ENCODE measurements around the gene SLC39A8.
"Not testable (repeated sequence)": the region's sequence is repeated elsewhere in the genome, so short reads cannot be mapped to it uniquely, and the experiment has no call there.

SLC39A8 gene

GRCh38 chr4:102344954-102345794 is at the start of gene SLC39A8:
SLC39A8 (minus strand) TSS chr4:102345482; CDS start chr4:102344662, 820 bp downstream.
- peak within 1 kb of the TSS; percentile 77 to 86 for H3K27ac ChIP-seq (ENCODE audit: low read depth in 2 of 2, low read length in 2 of 2)
- H3K36me3 ChIP-seq (ENCODE audit: control insufficient read depth in 2 of 2, insufficient read depth in 2 of 2, low read length in 2 of 2) = no peaks in the 10 kb centered on the region
- peak within 1 kb of the TSS; percentile 76 to 85 for H3K9ac ChIP-seq (ENCODE audit: low read depth in 1 of 2, low read length in 2 of 2)
- H3K4me1 ChIP-seq (ENCODE audit: control insufficient read depth in 2 of 2, insufficient read depth in 2 of 2, low read length in 2 of 2) = peaks cover 20 to 21% of the 10 kb centered on the region in 2 donors
- H3K27me3 ChIP-seq (ENCODE audit: control insufficient read depth in 2 of 2, insufficient read depth in 2 of 2, low read length in 2 of 2) = no peaks in the 10 kb centered on the region
- no peaks in the 10 kb centered on the region for H3K9me3 ChIP-seq (ENCODE audit: control insufficient read depth in 2 of 2, low read length in 2 of 2)
- H3K4me3 ChIP-seq (ENCODE audit: low read length in 2 of 2) = peak within 1 kb of the TSS; percentile 81 to 96

- no peak overlapping the region for H3K27ac ChIP-seq (ENCODE audit: low read depth in 2 of 2, low read length in 2 of 2)
- no peak overlapping the region for H3K9ac ChIP-seq (ENCODE audit: low read depth in 1 of 2, low read length in 2 of 2)
- H3K9me3 ChIP-seq (ENCODE audit: control insufficient read depth in 2 of 2, low read length in 2 of 2) = no peaks in the 10 kb centered on the region
- no peak overlapping the region for H3K4me3 ChIP-seq (ENCODE audit: low read length in 2 of 2)
- H3K27me3 ChIP-seq (ENCODE audit: control insufficient read depth in 2 of 2, insufficient read depth in 2 of 2, low read length in 2 of 2) = no peaks in the 10 kb centered on the region
- H3K36me3 ChIP-seq (ENCODE audit: control insufficient read depth in 2 of 2, insufficient read depth in 2 of 2, low read length in 2 of 2) = no peaks in the 10 kb centered on the region
- H3K4me1 ChIP-seq (ENCODE audit: control insufficient read depth in 2 of 2, insufficient read depth in 2 of 2, low read length in 2 of 2) = no peaks in the 10 kb centered on the region
These were observed 46.9 kb upstream of the SLC39A8 start for GRCh38 chr4:102392033-102392744.

GRCh38 chr4:102390438-102390837 is 45.2 kb upstream of the SLC39A8 start:
- Histone ChIP-seq H3K27me3 (ENCODE audit: control insufficient read depth in 2 of 2, insufficient read depth in 2 of 2, low read length in 2 of 2) (no peaks in the 10 kb centered on the region), H3K9me3 (ENCODE audit: control insufficient read depth in 2 of 2, low read length in 2 of 2) (no peaks in the 10 kb centered on the region)

DNA sequence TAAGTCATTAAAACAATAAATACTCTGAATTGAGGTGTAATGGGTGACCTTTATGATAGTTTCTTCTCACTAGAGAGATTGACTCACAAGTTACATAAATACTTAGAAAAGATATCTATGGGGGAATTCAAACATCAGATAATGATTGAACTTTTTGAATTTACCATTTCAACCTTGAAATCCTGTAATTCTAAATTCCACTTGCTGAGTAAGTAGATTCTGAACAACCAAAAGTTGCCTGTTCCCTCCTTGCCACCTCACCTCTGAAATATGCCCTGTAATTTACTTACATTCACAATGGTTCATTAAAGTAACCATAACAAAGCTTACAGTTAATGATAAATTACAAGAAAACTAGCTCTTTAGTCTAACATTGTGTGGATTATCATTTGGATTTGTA is 43.3 kb upstream of the SLC39A8 start:
- Histone ChIP-seq H3K36me3 (ENCODE audit: control insufficient read depth in 2 of 2, insufficient read depth in 2 of 2, low read length in 2 of 2) (no peaks in the 10 kb centered on the region), H3K9ac (ENCODE audit: low read depth in 1 of 2, low read length in 2 of 2) (no peak overlapping the region), H3K27ac (ENCODE audit: low read depth in 2 of 2, low read length in 2 of 2) (no peak overlapping the region), H3K9me3 (ENCODE audit: control insufficient read depth in 2 of 2, low read length in 2 of 2) (no peaks in the 10 kb centered on the region), H3K4me3 (ENCODE audit: low read length in 2 of 2) (no peak overlapping the region), H3K27me3 (ENCODE audit: control insufficient read depth in 2 of 2, insufficient read depth in 2 of 2, low read length in 2 of 2) (no peaks in the 10 kb centered on the region), H3K4me1 (ENCODE audit: control insufficient read depth in 2 of 2, insufficient read depth in 2 of 2, low read length in 2 of 2) (no peaks in the 10 kb centered on the region)

More at GRCh38 chr4:102390438-102390837, 45.2 kb upstream of the SLC39A8 start:
- no peak overlapping the region for H3K27ac ChIP-seq (ENCODE audit: low read depth in 2 of 2, low read length in 2 of 2)
- H3K4me3 ChIP-seq (ENCODE audit: low read length in 2 of 2) = no peak overlapping the region
- H3K36me3 ChIP-seq (ENCODE audit: control insufficient read depth in 2 of 2, insufficient read depth in 2 of 2, low read length in 2 of 2) = no peaks in the 10 kb centered on the region
- H3K9ac ChIP-seq (ENCODE audit: low read depth in 1 of 2, low read length in 2 of 2) = no peak overlapping the region
- H3K4me1 ChIP-seq (ENCODE audit: control insufficient read depth in 2 of 2, insufficient read depth in 2 of 2, low read length in 2 of 2) = no peaks in the 10 kb centered on the region

GRCh38 chr4:102387552-102388150 is 42.4 kb upstream of the SLC39A8 start:
- H3K4me3 ChIP-seq (ENCODE audit: low read length in 2 of 2) = no peak overlapping the region
- H3K9ac ChIP-seq (ENCODE audit: low read depth in 1 of 2, low read length in 2 of 2) = no peak overlapping the region
- H3K4me1 ChIP-seq (ENCODE audit: control insufficient read depth in 2 of 2, insufficient read depth in 2 of 2, low read length in 2 of 2) = no peaks in the 10 kb centered on the region
- no peak overlapping the region for H3K27ac ChIP-seq (ENCODE audit: low read depth in 2 of 2, low read length in 2 of 2)
- no peaks in the 10 kb centered on the region for H3K27me3 ChIP-seq (ENCODE audit: control insufficient read depth in 2 of 2, insufficient read depth in 2 of 2, low read length in 2 of 2)
- no peaks in the 10 kb centered on the region for H3K9me3 ChIP-seq (ENCODE audit: control insufficient read depth in 2 of 2, low read length in 2 of 2)
- no peaks in the 10 kb centered on the region for H3K36me3 ChIP-seq (ENCODE audit: control insufficient read depth in 2 of 2, insufficient read depth in 2 of 2, low read length in 2 of 2)

DNA sequence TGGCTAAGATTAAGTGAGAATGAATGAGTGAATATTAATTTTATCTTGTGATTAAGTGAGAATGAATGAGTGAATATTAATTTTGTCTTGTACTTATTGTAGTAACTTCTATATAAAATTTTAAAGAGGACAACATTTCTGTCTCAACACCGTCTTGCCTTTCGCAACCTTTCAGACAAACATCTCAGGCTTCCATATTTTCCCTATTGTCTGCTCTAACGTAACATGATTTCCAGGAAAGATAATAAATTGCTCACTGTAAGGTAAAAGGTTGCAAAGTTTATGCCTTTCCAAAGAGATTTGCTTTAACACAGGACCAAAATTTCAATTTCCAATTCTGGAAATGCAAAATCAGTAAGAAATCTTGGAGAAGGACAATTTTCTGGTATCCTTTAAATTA is 41.7 kb upstream of the SLC39A8 start:
- no peaks in the 10 kb centered on the region for H3K4me1 ChIP-seq (ENCODE audit: control insufficient read depth in 2 of 2, insufficient read depth in 2 of 2, low read length in 2 of 2)
- H3K27me3 ChIP-seq (ENCODE audit: control insufficient read depth in 2 of 2, insufficient read depth in 2 of 2, low read length in 2 of 2) = no peaks in the 10 kb centered on the region
- no peaks in the 10 kb centered on the region for H3K36me3 ChIP-seq (ENCODE audit: control insufficient read depth in 2 of 2, insufficient read depth in 2 of 2, low read length in 2 of 2)
- H3K27ac ChIP-seq (ENCODE audit: low read depth in 2 of 2, low read length in 2 of 2) = no peak overlapping the region
- no peaks in the 10 kb centered on the region for H3K9me3 ChIP-seq (ENCODE audit: control insufficient read depth in 2 of 2, low read length in 2 of 2)
- no peak overlapping the region for H3K4me3 ChIP-seq (ENCODE audit: low read length in 2 of 2)
- no peak overlapping the region for H3K9ac ChIP-seq (ENCODE audit: low read depth in 1 of 2, low read length in 2 of 2)

GRCh38 chr4:102380253-102380652 is 35.0 kb upstream of the SLC39A8 start:
- H3K4me1 ChIP-seq (ENCODE audit: control insufficient read depth in 2 of 2, insufficient read depth in 2 of 2, low read length in 2 of 2); H3K36me3 ChIP-seq (ENCODE audit: control insufficient read depth in 2 of 2, insufficient read depth in 2 of 2, low read length in 2 of 2); H3K9me3 ChIP-seq (ENCODE audit: control insufficient read depth in 2 of 2, low read length in 2 of 2); H3K9ac ChIP-seq (ENCODE audit: low read depth in 1 of 2, low read length in 2 of 2); H3K27me3 ChIP-seq (ENCODE audit: control insufficient read depth in 2 of 2, insufficient read depth in 2 of 2, low read length in 2 of 2); H3K27ac ChIP-seq (ENCODE audit: low read depth in 2 of 2, low read length in 2 of 2); H3K4me3 ChIP-seq (ENCODE audit: low read length in 2 of 2): not testable (repeated sequence)

DNA sequence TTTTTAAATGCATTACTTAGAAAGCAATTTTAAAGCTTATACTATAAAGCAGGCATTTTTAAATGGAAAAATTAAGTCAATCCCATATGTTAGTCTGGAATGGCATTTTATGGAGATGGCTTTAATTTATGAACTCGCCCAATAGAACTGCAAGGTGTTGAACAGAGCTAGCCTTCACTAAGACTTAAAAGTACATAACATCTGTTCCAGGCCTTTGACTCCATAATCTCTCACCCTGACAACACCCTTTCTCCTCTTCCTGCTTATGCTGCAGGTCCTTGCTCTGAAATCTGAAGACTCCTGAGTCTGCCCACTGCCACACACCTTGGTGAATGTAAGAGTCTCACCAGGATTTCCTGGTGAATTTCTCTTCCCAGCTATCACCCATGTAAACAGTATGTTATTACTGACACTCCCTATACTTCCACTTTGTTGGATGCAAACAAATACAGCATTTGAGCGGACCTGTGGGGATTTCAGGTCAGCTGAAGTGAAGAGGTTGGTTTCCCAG is 17.7 kb upstream of the SLC39A8 start:
- Histone ChIP-seq H3K4me1 (ENCODE audit: control insufficient read depth in 2 of 2, insufficient read depth in 2 of 2, low read length in 2 of 2) (peaks cover 4% of the 10 kb centered on the region in 2 donors), H3K9ac (ENCODE audit: low read depth in 1 of 2, low read length in 2 of 2) (no peak overlapping the region), H3K36me3 (ENCODE audit: control insufficient read depth in 2 of 2, insufficient read depth in 2 of 2, low read length in 2 of 2) (no peaks in the 10 kb centered on the region), H3K9me3 (ENCODE audit: control insufficient read depth in 2 of 2, low read length in 2 of 2) (no peaks in the 10 kb centered on the region), H3K27me3 (ENCODE audit: control insufficient read depth in 2 of 2, insufficient read depth in 2 of 2, low read length in 2 of 2) (no peaks in the 10 kb centered on the region), H3K27ac (ENCODE audit: low read depth in 2 of 2, low read length in 2 of 2) (peak overlapping the region; percentile 17 to 30), H3K4me3 (ENCODE audit: low read length in 2 of 2) (no peak overlapping the region)

DNA sequence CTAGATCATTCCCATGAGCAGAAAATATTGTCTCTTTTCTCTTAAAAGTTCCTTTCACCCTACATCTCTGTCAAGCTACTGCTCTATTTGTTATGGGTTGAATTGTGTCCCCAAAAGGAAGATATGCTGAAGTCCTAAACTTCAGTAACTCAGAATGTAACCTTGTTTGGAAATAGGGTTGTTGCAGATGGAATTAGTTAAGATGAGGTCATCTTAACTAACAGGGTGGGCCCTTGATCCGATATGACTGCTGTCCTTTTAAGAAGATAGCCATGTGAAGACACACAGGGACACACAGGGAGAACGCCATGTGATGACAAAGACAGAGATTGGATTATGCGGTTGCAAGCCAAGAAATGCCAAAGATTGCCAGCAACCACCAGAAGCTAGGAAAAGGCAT is 12.8 kb upstream of the SLC39A8 start:
- H3K9me3 ChIP-seq (ENCODE audit: control insufficient read depth in 2 of 2, low read length in 2 of 2) = no peaks in the 10 kb centered on the region
- no peak overlapping the region for H3K27ac ChIP-seq (ENCODE audit: low read depth in 2 of 2, low read length in 2 of 2)

DNA sequence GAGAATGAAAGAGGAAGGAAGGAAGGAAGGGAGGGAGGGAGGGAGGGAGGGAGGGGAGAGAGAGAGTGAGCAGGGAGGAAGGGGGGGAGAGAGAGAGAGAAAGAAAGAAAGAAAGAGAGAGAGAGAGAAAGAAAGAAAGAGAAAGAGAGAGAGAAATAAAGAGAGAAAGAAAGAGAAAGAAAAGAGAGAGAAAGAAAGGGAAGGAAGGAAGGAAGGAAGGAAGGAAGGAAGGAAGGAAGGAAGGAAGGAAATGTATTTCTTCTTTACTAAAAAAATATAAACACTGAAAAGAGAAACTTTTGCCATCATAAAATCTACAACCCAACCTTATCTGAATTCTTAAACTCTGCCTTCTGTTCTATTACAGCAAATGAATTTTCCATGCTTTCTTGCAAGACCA is 12.4 kb upstream of the SLC39A8 start:
- H3K9me3 ChIP-seq (ENCODE audit: control insufficient read depth in 2 of 2, low read length in 2 of 2); H3K9ac ChIP-seq (ENCODE audit: low read depth in 1 of 2, low read length in 2 of 2); H3K4me3 ChIP-seq (ENCODE audit: low read length in 2 of 2); H3K27ac ChIP-seq (ENCODE audit: low read depth in 2 of 2, low read length in 2 of 2); H3K27me3 ChIP-seq (ENCODE audit: control insufficient read depth in 2 of 2, insufficient read depth in 2 of 2, low read length in 2 of 2); H3K36me3 ChIP-seq (ENCODE audit: control insufficient read depth in 2 of 2, insufficient read depth in 2 of 2, low read length in 2 of 2): not testable (repeated sequence)
- H3K4me1 ChIP-seq (ENCODE audit: control insufficient read depth in 2 of 2, insufficient read depth in 2 of 2, low read length in 2 of 2) = peaks cover 16 to 18% of the 10 kb centered on the region in 2 donors

More for the DNA sequence above, 12.8 kb upstream of the SLC39A8 start:
- Histone ChIP-seq H3K4me1 (ENCODE audit: control insufficient read depth in 2 of 2, insufficient read depth in 2 of 2, low read length in 2 of 2) (peaks cover 16 to 18% of the 10 kb centered on the region in 2 donors), H3K36me3 (ENCODE audit: control insufficient read depth in 2 of 2, insufficient read depth in 2 of 2, low read length in 2 of 2) (no peaks in the 10 kb centered on the region), H3K4me3 (ENCODE audit: low read length in 2 of 2) (no peak overlapping the region), H3K9ac (ENCODE audit: low read depth in 1 of 2, low read length in 2 of 2) (no peak overlapping the region), H3K27me3 (ENCODE audit: control insufficient read depth in 2 of 2, insufficient read depth in 2 of 2, low read length in 2 of 2) (no peaks in the 10 kb centered on the region)

Measured in mucosa of rectum (tissue), 2 donors.